Aorta (tissue), 5 donors: ENCODE measurements around the gene HEXIM2. TPM values are rescaled to one million over a fixed set of nuclear protein-coding genes. Genes with fewer than 3 reads are reported as not detected.
"Not testable (repeated sequence)": the region's sequence is repeated elsewhere in the genome, so short reads cannot be mapped to it uniquely, and the experiment has no call there.

ENCODE experiments used
- ATAC-seq: fragments of 200-7000 bp; cut with Tn5 transposase; one replicate; pipeline ENCODE4 v1.9.1; 2022; ENCODE audit warnings: moderate library complexity; ENCODE audit not compliant: low FRiP score
- DNase-seq, 2 donors: peaks; one replicate each; pipeline ENCODE4 v3.0.0-alpha.2; 2020
- H3K27ac ChIP-seq, 2 donors: one replicate each; pipeline ENCODE4 v1.5.1; 2013; ENCODE audit warnings: low read length in 2 of 2, mild to moderate bottlenecking in 2 of 2, moderate library complexity in 2 of 2, control low read depth in 1 of 2, inconsistent platforms in 1 of 2, low read depth in 1 of 2
- H3K27me3 ChIP-seq, 2 donors: one replicate each; pipeline ENCODE4 v1.6.1; 2013; ENCODE audit warnings: control low read depth in 1 of 2, low read length in 1 of 2, mild to moderate bottlenecking in 1 of 2, moderate library complexity in 1 of 2; ENCODE audit not compliant: insufficient read depth in 2 of 2, control insufficient read depth in 1 of 2
- H3K36me3 ChIP-seq, 2 donors: one replicate each; pipeline ENCODE4 v1.6.1; 2013; ENCODE audit warnings: control low read depth in 1 of 2, low read length in 1 of 2, mild to moderate bottlenecking in 1 of 2; ENCODE audit not compliant: insufficient read depth in 2 of 2, control insufficient read depth in 1 of 2
- H3K4me1 ChIP-seq, 2 donors: one replicate each; pipeline ENCODE4 v1.6.1; 2013; ENCODE audit warnings: low read length in 2 of 2, control low read depth in 1 of 2, mild to moderate bottlenecking in 1 of 2, moderate library complexity in 1 of 2; ENCODE audit not compliant: insufficient read depth in 2 of 2, control insufficient read depth in 1 of 2
- H3K4me3 ChIP-seq, 2 donors: one replicate each; pipeline ENCODE4 v1.5.1; 2013; ENCODE audit warnings: low read length in 2 of 2, control low read depth in 1 of 2, mild to moderate bottlenecking in 1 of 2
- H3K9me3 ChIP-seq: one replicate; pipeline ENCODE4 v1.6.1; 2013; ENCODE audit warnings: mild to moderate bottlenecking, low read length; ENCODE audit not compliant: control insufficient read depth
- WGBS, 2 donors: extraction: QIAGEN DNeasy Blood & Tissue Kit; methylation state at CpG; one replicate each; pipeline ENCODE4 v1.1.7; 2013; 5-methylcytosine and 5-hydroxymethylcytosine counted together
- intact Hi-C, 2 donors: fragments of 100-400 bp; cut with DNase I; formaldehyde crosslinking; loops; one replicate each; pipeline versions ENCODE4 v1.14.2 to v1.15.0; 2022
- microRNA-seq, 2 donors: library from miRNA; unstranded; fragments of <30 nt; microRNA quantifications; one replicate each; pipeline ENCODE4 v1.2.0, GENCODE V29; 2020
- polyA plus RNA-seq, 2 donors: library from polyadenylated mRNA; stranded (reverse); fragments of 200-250 nt; gene quantifications; one replicate each; pipeline ENCODE4 v1.2.3, GENCODE V29; 2013
- total RNA-seq, 2 donors: library from RNA; stranded (reverse); fragmentation: NEBNext Ultra II Directional; extraction: Animal tissue kit (Norgen Biotek cat#: 25700); gene quantifications; one replicate each; pipeline ENCODE4 v1.2.1, GENCODE V29; 2021
- donor health status: healthy with polysubstance abuse.
- donor health status: Bipolar disorder and iron deficiency.
- donor health status: DM: no; HTN: no; CAD: no.
- donor health status: DM: no; HTN: no; CAD: no.
- donor health status: DM: yes; HTN: yes; CAD: no.

The HEXIM2 gene
- total and polyA plus RNA-seq, 4 donors = 2.7 to 10.0 (median 5.2) TPM

- Histone ChIP-seq H3K9me3 (no peaks in the 10 kb centered on the region), H3K4me1 (no peaks in the 10 kb centered on the region), H3K27ac (no peak overlapping the region), H3K4me3 (no peak overlapping the region), H3K27me3 (no peaks in the 10 kb centered on the region), H3K36me3 (no peaks in the 10 kb centered on the region)
- DNase-seq (peak; percentile 94 to 98), ATAC-seq (peak; percentile 97)
- intact Hi-C loops = loop anchor here (1.0 to 2.0 kb wide), 3 partner anchors 45 to 62 kb away; partner anchors contain the start of genes ACBD4 (in 2 of the 2) and HEXIM1 (in 1 of the 2)
- 2 to 3% methylated on average over 15 to 16 of the region's 16 CpGs for WGBS, 2 donors
Observed at GRCh38 chr17:45197555-45198334, 36.1 kb downstream of the HEXIM2 start.

- Histone ChIP-seq H3K27ac (no peak overlapping the region), H3K4me1 (no peaks in the 10 kb centered on the region), H3K27me3 (no peaks in the 10 kb centered on the region), H3K4me3 (no peak overlapping the region), H3K9me3 (no peaks in the 10 kb centered on the region), H3K36me3 (no peaks in the 10 kb centered on the region)
- ATAC-seq = no peak
- DNase-seq = no peak
- WGBS, 2 donors = 90 to 91% methylated on average over 9 of the region's 9 CpGs
- intact Hi-C loops = no loop called here
Observed at GRCh38 chr17:45200701-45201100, 39.0 kb downstream of the HEXIM2 start.

- ATAC-seq (no peak), DNase-seq (no peak)
- intact Hi-C loops = no loop called here
- no peaks in the 10 kb centered on the region for H3K36me3 ChIP-seq
- no peaks in the 10 kb centered on the region for H3K27me3 ChIP-seq
- no peak overlapping the region for H3K27ac ChIP-seq
- H3K4me1 ChIP-seq = no peaks in the 10 kb centered on the region
- H3K9me3 ChIP-seq = no peaks in the 10 kb centered on the region
- H3K4me3 ChIP-seq = no peak overlapping the region
- WGBS, 2 donors = 96 to 98% methylated on average over 4 of the region's 4 CpGs
Observed at GRCh38 chr17:45201457-45201856, 39.8 kb downstream of the HEXIM2 start.

GRCh38 chr17:45201880-45202279 is 40.2 kb downstream of the HEXIM2 start:
- ATAC-seq = peak; percentile 77
- H3K27ac ChIP-seq, H3K4me1 ChIP-seq, H3K36me3 ChIP-seq, H3K9me3 ChIP-seq, intact Hi-C loops, DNase-seq, H3K4me3 ChIP-seq, H3K27me3 ChIP-seq: not testable (repeated sequence)
- 86 to 90% methylated on average over 6 of the region's 6 CpGs for WGBS, 2 donors

- no peaks in the 10 kb centered on the region for H3K9me3 ChIP-seq
- peak; percentile 87 to 97 for DNase-seq
- no peaks in the 10 kb centered on the region for H3K36me3 ChIP-seq
- 11 to 12% methylated on average over 12 of the region's 12 CpGs for WGBS, 2 donors
- H3K27ac ChIP-seq = no peak overlapping the region
- no peak overlapping the region for H3K4me3 ChIP-seq
- intact Hi-C loops = loop anchor here (2.0 to 5.0 kb wide), 2 partner anchors 58 to 166 kb away; no protein-coding TSS in a partner anchor
- H3K27me3 ChIP-seq = no peaks in the 10 kb centered on the region
- ATAC-seq = peak; percentile 92
- no peaks in the 10 kb centered on the region for H3K4me1 ChIP-seq
Observed at GRCh38 chr17:45218895-45219661, 57.4 kb downstream of the HEXIM2 start.

Small RNA genes within 50 kb of the gene (microRNA-seq; reads per million reads assigned to microRNA genes)
- 0.99 to 1.2 reads per million in 2 donors for gene MIR6784

Other genes starting within 250 kb of the HEXIM2 start
- 10 to 100 TPM in 1 of 2 donors, 1 to 10 TPM in 1; 2.3 to 17.6 TPM for gene GFAP, start 246.4 kb upstream of the HEXIM2 start, total RNA-seq
- 1 to 10 TPM; 1.4 to 7.9 TPM for gene GFAP, start 246.4 kb upstream of the HEXIM2 start, polyA plus RNA-seq
- 1 to 10 TPM in 1 of 2 donors, under 1 TPM in 1; 0.16 to 1.7 TPM for gene KIF18B, start 214.1 kb upstream of the HEXIM2 start, total RNA-seq
- under 1 TPM in 1 of 2 donors, not detected in 1; 0.05 TPM for gene KIF18B, start 214.1 kb upstream of the HEXIM2 start, polyA plus RNA-seq
- 1 to 10 TPM in 1 of 2 donors, not detected in 1; 1.3 TPM for gene C1QL1, start 193.6 kb upstream of the HEXIM2 start, total RNA-seq
- gene C1QL1, start 193.6 kb upstream of the HEXIM2 start, polyA plus RNA-seq = not detected
- 10 to 100 TPM; 22.7 to 33.1 TPM for gene DCAKD, start 110.2 kb upstream of the HEXIM2 start, total RNA-seq
- gene DCAKD, start 110.2 kb upstream of the HEXIM2 start, polyA plus RNA-seq = 10 to 100 TPM; 14.5 to 20.1 TPM
- gene NMT1, start 100.6 kb upstream of the HEXIM2 start, total RNA-seq = 100 to 1,000 TPM; 103 to 104 TPM
- 100 to 1,000 TPM in 1 of 2 donors, 10 to 100 TPM in 1; 33.8 to 124 TPM for gene NMT1, start 100.6 kb upstream of the HEXIM2 start, polyA plus RNA-seq
- gene PLCD3, start 29.4 kb upstream of the HEXIM2 start, total RNA-seq = 10 to 100 TPM; 94.6 to 97.4 TPM
- gene PLCD3, start 29.4 kb upstream of the HEXIM2 start, polyA plus RNA-seq = 10 to 100 TPM; 22.8 to 93.8 TPM
- gene ACBD4, start 26.2 kb upstream of the HEXIM2 start, total RNA-seq = 10 to 100 TPM; 16.1 to 23.4 TPM
- gene ACBD4, start 26.2 kb upstream of the HEXIM2 start, polyA plus RNA-seq = 10 to 100 TPM; 68.6 to 69.7 TPM
- 10 to 100 TPM; 48.7 to 64.0 TPM for gene HEXIM1, start 13.4 kb upstream of the HEXIM2 start, total RNA-seq
- gene HEXIM1, start 13.4 kb upstream of the HEXIM2 start, polyA plus RNA-seq = 10 to 100 TPM; 40.8 to 62.6 TPM
- 10 to 100 TPM; 24.0 to 51.7 TPM for gene FMNL1, start 60.0 kb downstream of the HEXIM2 start, total RNA-seq
- 10 to 100 TPM in 1 of 2 donors, 1 to 10 TPM in 1; 2.2 to 11.9 TPM for gene FMNL1, start 60.0 kb downstream of the HEXIM2 start, polyA plus RNA-seq
- not detected for gene SPATA32, start 100.2 kb downstream of the HEXIM2 start, total RNA-seq
- gene SPATA32, start 100.2 kb downstream of the HEXIM2 start, polyA plus RNA-seq = not detected
- 10 to 100 TPM; 10.6 to 19.7 TPM for gene MAP3K14, start 155.1 kb downstream of the HEXIM2 start, total RNA-seq
- 1 to 10 TPM; 5.9 to 6.0 TPM for gene MAP3K14, start 155.1 kb downstream of the HEXIM2 start, polyA plus RNA-seq